NCI-H2029 treated with DMSO at 0.1 percent for 48 hours (cell line): ENCODE measurements around the gene THRB.

Experiments
- DNase-seq: peaks from one replicate; lab custom pipeline; 2025; lab: John Stamatoyannopoulos, UW

The THRB gene

GRCh38 chr3:24348348-24348747 is 146.3 kb downstream of the THRB start:
- DNase-seq = no peak

GRCh38 chr3:24344784-24345439 is 149.7 kb downstream of the THRB start:
- DNase-seq = no peak

DNA sequence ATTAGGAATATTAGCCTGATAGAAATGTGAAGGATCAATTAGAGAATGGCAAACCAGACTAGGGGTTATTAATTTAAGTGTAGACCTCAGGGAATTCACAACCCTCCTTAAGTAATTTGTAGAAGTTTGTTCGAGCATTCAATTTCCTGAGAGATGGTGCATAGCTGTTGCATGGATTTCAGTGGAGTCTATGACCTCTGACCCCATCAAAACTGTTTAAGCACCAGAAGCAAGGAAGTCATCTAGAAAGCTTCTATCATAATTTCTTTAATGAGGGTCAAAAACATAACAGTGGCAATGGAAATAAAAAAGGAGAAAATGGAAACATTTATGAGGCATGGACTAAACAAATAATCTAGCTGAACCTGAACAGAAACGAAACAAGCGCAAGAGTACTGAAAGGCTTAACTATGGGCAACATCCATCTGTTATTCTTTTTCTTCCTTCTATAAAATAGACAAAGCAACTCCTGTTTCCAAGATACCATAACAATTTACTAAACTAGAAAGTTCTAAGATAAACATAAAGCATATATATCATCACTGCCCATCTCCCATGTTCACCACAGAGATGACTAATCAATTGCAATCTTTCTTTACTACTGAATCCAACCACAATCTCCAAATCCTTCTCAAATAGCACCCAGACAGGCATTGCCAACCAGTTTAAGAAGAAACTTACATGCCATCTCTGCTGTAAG is 151.4 kb downstream of the THRB start:
- DNase-seq = no peak

DNA sequence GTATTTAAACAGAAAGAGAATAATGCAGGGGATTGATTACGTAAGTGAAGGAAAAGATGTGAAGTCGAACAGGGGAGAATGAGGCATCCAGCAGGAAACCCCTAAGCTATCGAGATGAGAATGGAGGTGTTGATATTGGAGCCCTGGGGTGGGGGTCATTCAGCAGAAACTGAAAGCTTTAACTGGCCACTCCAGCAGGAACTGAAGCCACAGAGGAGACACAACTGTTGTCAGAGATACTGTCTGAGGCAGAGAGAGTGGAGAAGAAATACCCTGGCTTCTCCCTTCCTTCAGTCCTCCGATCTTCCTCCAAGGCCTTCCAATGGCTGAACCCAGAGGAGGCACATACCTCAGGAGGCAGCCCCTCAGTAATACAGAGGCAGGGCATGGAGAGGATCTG is 152.4 kb downstream of the THRB start:
- no peak for DNase-seq

DNA sequence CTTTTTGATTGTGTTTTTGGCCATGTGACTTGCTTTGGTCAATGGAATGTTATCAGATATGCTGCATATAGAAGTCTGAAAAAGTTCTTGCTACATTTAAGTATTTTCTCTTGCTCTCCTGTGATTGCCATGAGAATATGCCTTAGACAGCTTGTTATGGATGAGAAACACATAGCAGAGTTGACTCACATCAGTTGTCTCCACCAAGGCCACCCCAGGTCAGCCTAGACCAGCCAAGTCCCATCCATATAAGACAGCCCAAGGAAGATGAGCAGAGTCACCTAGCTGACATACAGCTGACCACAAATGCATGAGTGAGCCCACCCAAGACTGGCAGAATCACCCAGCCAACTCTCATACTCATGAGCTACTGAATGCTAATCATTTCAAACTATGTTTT is 153.0 kb downstream of the THRB start:
- DNase-seq = no peak

DNA sequence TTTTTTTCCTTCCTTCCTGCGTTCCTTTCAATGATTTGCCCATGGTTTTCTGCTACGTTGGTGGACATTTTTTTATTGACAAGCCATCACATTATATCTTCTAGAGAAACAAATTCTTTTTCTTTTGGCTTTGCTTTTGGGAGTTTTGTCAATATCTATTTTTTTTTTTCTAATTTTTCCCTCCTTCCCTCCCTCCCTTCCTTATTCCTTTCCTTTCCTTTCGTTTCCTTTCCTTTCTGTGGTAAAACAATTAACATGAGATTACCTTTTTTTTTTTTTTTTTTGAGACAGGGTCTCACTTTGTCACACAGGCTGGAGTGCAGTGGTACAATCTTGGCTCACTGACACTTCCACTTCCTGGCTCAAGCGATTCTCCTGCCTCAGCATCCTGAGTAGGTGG is 153.7 kb downstream of the THRB start:
- DNase-seq = no peak

DNA sequence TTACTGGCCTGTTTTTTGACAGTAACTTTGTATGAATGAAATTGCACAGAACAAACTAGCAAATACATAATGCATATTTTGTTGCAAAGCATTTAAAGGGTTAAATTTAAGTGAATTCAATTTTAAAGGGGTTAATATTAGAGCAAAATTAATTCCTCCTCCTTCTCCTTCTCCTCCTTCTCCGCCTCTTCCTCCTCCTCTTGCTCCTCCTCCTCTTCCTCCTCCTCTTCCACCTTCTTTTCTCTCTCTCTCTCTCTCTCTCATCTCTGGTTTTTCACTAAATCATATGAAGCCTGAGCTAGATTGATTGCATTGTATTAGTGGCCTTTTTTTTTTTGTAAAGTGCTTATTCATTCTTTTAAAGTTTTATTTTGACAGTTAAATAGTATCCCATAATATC is 154.5 kb downstream of the THRB start:
- no peak for DNase-seq

DNA sequence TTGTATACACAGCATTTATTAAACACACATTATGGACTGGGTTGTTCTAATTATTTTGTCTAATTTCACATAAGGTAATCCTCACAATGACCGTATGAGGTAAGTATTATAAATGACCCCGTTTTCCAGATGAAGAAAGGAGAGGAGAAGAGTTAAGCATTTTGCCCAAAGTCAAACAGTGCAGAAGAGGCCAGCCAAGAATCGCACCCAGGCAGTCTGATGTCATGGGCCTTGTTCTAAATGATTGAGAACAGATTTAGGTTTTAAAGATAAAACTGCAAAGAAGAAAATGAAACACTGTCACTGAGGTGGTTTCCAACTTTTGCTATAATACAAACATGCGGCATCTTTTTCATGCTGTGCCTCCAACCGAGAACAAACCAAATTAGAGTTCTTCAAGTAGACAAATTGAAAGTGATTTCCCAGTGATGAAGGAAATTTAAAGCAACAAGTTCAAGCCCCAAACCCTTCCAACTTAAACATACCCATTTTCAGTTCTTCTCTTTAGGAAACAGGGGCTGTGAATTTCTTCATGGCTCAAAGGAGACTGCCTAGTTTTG is 155.3 kb downstream of the THRB start:
- no peak for DNase-seq

- no peak for DNase-seq
These were observed 156.1 kb downstream of the THRB start for GRCh38 chr3:24338409-24339130.

GRCh38 chr3:24336101-24336500 is 158.5 kb downstream of the THRB start:
- DNase-seq = no peak

- DNase-seq = no peak
These were observed 162.6 kb downstream of the THRB start for GRCh38 chr3:24332092-24332491.

GRCh38 chr3:24323272-24323671 is 171.4 kb downstream of the THRB start:
- DNase-seq = no peak

DNA sequence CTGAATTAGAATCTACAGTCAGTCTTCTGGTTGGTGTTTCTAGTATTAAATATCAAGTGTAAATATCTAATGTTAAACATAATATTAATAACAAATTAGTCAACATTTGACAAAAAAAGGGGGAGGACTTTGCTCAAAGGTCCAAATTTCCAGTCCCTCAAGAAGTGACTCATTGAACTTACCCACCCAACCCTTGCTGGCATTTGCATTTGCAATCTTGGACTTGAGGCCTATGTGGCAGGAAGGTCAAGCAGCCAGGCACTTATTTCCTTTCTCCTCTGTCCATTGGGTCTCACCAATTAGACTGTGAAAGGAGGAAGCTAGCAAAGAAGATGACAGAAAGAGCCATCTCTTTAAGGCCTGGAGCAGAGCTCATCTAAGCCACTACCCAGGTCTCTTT is 174.0 kb downstream of the THRB start:
- DNase-seq = no peak

- no peak for DNase-seq
These were observed 175.9 kb downstream of the THRB start for GRCh38 chr3:24318677-24319287.

- DNase-seq = no peak
These were observed 177.7 kb downstream of the THRB start for GRCh38 chr3:24316887-24317383.

GRCh38 chr3:24315971-24316370 is 178.7 kb downstream of the THRB start:
- no peak for DNase-seq

GRCh38 chr3:24315356-24315755 is 179.3 kb downstream of the THRB start:
- DNase-seq = no peak

GRCh38 chr3:24311881-24312280 is 182.8 kb downstream of the THRB start:
- no peak for DNase-seq

- no peak for DNase-seq
These were observed 183.8 kb downstream of the THRB start for GRCh38 chr3:24310887-24311286.

DNA sequence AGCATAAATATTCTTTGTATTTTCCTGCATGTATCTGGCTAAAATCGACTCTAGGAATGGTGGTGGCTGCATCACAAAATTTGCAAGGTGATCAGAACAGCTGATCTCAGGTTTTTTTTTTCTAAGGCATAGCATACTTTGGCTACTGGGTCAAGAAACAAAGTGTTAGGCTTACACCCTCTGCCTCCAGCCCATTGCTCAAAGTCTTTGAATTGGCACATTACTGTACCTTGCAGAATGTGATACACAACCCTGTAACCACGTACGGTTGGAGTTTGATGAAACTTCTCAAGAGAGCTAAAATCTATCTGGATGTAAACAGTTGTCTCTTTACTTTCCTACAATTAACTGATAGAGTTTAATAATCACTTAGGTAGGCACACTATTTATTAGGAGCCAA is 188.1 kb downstream of the THRB start:
- DNase-seq = no peak

GRCh38 chr3:24305795-24306467 is 188.7 kb downstream of the THRB start:
- DNase-seq = no peak
